GM18508 (cell line): Measurements from ENCODE around the gene UCK1.
"Not testable (repeated sequence)": the region's sequence is repeated elsewhere in the genome, so short reads cannot be mapped to it uniquely, and the experiment has no call there.

Experiments used
- ATAC-seq: cut with Tn5 transposase; IDR thresholded peaks from one replicate; pipeline ENCODE4 v1.9.1; 2021; ENCODE audit warnings: moderate number of reproducible peaks; ENCODE audit not compliant: insufficient read depth, unreplicated experiment

Gene UCK1

DNA sequence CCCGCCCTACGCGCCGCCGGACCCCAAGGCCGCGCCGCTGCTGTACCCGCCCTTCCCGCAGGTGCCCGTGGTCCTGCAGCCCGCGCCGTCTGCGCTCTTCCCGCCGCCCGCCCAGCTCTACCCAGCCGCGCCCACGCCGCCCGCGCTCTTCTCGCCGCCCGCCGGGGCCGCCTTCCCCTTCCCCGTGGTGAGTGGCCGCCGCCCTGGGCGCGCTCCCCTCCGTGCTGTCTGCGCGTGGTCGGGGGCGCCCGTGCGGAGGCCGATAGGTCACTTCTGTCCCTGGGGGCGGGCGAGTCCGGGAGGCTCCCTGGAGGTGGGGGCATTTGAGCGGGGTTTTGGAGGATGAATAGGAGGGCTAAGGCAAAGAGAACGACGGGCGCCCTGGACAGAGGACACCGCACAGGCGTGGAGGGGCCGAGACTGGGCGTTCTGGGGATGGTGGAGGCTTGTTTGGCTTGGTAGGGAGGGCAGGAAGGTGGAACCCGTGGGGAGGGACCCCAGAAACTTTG lies 23.8 kb upstream of the UCK1 start:
- ATAC-seq, result no peak

DNA sequence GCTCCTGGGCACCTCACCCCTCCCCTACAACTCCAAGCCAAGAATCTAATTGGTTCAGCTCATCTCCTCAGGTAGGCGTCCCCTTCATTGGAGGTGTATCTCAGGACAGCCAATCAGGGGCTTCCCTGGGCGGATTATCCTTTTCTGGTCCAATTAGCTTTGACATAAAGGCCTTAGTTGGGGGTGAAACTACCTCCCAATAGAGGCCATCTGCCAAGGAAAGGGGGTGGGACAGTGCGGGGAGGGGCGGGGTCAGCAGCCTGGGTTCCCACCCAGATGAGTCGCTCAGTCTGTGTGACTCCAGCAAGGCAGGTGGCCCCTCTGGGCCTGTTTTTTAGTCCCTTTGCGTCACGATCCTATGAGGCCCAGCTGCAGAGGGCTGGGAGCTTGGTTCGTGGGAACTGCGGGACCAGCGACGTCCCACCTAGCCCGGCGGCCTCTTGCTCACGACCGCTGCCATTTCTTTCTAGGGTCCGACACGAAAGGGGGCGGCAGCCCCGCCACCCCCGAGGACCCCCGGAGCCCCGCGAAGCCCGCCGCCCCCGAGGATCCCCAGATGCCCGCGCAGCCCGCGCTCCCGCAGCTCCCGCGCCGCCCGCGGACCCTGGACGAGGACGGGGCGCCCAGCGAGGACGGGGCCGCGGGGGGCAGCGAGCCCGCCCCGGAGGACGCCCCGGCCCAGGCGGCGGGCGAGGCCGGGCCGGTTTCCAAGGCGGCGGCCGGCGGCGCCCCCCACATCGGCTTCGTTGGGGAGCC lies 23.2 kb upstream of the UCK1 start:
- ATAC-seq, result no peak

DNA sequence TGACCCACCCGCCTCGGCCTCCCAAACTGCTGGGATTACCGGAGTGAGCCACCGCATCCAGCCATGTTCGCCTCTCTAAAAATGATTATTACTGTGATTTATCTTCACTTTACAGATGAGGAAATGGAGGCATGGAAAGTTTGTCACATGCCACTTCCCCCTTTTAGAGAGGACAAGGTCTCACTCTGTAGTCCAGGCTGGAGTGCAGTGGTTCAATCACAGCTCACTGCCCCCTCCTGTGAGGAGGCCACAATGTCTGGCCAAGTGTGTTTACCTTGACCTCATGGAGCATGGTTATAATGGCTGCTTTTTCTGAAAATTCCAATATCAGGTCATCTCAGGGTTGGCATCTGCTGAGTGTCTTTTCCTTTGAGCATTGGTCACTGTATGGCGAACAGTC lies 21.0 kb upstream of the UCK1 start:
- no peak for ATAC-seq

DNA sequence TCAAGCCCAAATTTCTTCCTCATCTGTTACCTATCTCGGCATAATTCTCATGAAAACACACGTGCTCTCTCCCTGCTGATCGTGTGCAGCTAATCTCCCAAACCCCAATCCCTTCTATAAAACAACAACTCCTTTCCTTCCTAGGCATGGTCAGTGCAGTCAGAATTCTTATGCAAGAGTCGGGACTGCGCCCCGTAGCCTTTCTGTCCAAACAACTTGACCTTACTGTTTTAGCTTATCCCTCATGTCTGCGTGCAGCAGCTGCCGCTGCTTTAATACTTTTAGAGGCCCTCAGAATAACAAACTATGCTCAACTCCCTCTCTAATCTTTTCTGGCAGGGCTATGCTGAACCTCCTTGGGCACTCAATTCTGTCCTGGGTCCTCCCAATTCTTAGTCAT lies 19.4 kb upstream of the UCK1 start:
- not testable (repeated sequence) for ATAC-seq

DNA sequence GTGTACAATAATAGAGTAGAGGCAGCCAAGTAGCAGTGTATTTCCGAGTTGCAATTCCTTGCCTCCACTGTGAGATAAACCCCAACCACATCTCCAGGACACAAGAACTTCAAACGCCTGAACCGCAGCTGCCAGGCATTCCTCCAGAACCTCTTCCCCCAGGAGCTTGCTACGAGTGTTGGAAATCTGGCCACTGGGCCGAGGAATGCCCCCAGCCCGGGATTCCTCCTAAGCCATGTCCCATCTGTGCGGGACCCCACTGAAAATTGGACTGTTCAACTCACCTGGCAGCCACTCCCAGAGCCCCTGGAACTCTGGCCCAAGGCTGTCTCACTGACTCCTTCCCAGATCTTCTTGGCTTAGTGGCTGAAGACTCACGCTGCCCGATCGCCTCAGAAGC lies 18.1 kb upstream of the UCK1 start:
- not testable (repeated sequence) for ATAC-seq

DNA sequence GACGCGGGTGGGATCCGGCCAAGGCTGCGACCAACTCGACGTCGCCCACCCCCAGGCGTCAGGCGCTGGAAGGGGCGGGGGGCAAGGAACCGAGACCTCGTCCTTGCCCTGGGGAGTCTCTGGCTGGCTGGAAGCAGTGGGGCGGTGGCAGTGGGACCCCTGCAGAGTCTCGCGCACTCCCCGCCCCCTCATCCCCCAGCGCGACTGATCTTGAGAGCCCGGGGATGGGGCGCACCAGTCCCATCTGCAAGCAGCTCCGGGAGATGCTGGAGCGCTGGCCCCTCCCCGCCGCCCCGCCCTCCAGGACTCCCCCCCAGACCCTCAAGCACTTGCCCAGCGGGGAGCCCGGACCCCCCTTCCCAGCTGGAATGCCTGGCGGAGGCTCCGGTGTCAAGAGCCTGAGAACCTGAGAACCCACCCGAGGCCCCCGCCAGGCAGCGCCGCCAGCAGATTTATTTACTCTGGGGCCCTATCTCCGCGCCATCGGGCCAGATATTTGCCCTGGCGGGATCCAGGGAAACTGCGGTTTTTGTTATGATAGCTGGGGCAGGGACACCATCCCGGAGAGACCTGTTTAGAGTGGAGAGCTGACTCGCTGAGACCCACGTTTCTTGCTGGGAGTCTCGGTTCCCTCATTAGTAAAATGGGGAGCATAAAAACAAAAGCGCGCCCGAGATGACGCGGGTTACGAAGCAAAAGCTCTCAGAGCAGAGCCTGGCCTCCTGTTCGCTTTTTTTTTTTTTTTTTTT lies 15.4 kb upstream of the UCK1 start:
- ATAC-seq, result no peak

DNA sequence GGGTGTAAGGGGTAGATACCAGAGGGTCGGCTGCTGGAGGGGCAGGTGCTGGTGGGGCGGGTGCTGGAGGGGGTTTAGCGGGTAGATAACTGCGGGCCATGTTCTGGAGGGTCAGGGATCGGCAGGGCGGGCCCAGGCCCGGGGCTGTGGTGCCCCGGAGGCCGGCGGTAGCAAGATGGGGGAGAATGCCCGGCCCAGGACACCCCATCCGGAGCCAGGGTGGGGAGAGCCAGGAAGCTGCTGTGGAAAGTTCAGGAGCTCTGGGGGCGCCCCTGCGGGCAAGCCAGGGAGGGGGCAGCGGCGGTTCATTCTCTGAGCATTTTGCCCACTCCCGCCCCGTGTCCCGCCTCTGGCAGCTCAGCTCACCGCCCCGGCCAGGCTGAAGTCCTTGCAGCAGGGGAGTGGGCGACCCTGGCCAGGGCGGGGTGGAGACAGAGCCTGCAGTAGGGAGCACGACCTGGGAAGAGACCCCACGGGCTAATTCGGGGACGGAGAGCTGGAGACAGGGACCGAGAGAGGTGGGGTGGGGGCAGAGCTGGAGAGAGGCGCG lies 14.8 kb upstream of the UCK1 start:
- ATAC-seq, result no peak

DNA sequence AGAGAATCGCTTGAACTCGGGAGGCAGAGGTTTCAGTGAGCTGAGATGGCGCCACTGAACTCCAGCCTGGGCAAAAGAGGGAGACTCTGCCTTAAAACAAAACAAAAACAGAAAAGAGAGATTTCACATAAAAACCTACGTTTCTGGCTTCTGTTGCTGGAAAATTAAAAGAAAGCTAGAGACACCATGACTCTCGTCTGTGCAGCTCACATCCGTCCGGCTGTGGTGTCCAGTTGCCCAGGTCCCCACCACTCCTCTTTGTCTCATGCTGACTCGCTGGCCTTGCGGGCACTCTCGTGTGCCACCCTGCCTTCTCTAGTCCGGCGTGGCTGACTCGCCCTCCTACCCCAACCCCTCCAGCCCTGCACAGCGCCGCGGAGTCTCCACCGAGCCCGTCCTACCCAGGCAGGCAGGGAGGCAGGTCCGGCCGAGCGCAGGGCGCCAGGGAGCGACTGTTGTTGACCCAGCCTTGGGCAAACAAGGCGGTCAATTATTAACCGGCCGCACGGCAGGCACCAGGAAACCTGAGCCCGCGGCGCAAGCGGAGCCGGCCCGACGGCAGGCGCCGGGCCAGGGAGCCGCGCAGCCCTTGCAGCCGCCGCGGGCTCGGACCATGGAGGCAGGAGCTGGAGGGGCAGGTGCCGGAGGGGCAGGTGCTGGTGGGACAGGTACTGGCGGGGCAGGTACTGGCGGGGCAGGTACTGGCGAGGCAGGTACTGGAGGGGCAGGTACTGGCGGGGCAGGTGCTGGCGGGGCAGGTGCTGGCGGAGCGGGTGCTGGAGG lies 14.1 kb upstream of the UCK1 start, which contains the start of gene PRRT1B:
TSS of gene PRRT1B (plus strand) at position 521 of the 783 bp plus-strand sequence. CDS start at position 614, 93 bp downstream.
- ATAC-seq, result no peak

DNA sequence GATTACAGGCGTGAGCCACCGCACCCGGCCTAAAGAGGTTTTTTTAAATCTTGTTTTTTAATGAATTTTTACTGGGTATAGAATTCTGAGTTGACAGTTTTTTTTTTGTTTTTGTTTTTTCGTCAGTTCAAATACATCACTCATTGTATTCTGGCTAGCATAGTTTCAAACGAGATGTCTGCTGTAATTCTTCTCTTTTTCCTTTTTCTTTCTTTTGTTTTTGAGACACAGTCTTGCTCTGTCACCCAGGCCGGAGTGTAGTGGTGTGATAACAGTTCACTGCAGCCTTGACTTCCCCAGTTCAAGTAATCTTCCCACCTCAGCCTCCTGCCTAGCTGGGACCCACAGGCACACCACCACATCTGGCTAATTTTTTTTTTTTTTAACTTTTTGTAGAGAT lies 12.1 kb upstream of the UCK1 start:
- no peak for ATAC-seq

DNA sequence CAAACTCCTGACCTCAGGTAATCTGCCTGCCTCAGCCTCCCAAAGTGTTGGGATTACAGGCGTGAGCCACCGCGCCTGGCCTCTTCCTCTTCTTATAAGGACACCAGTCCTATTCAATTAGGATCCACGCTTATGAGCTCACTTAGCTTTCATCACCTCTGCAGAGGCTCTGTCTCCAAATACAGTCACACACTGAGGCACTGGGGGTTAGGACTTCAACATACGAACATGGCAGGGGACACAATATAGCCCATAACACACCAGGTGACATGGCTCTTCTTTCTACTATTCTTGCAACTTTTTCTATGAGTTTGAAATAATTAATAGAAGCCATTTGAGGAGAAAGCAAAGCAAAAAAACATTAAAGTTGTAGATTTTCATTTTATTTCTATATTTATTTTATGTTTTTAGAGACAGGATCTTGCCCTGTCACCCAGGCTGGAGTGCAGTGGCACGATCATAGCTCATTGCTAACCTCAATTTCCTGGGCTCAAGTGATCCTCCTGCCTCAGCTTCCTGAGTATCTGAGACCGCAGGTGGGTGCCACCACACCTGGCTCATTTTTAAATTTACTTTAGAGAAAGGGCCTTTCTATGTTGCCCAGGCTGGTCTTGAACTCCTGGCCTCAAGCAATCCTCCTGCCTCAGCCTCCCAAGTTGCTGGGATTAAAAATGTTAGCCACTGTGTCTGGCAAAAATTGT lies 8.3 kb upstream of the UCK1 start:
- no peak for ATAC-seq

DNA sequence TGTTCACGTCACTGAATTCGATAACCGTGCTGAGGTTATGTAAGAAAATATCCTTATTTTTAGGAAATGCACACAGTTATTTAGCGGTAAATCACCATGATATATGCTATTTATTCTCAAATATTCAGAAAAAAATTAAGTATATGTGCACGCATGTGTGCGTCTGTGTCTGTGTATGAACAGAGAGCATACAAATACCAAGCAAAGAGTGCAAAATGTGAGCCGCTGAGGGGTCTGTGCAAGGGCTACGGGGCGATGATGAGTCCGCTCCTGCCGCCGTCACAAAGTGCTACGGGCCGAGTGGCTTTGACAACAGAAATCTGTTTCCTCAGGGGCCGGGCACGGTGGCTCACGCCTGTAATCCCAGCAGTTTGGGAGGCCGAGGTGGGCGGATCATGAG lies 6.9 kb upstream of the UCK1 start:
- ATAC-seq, result no peak

DNA sequence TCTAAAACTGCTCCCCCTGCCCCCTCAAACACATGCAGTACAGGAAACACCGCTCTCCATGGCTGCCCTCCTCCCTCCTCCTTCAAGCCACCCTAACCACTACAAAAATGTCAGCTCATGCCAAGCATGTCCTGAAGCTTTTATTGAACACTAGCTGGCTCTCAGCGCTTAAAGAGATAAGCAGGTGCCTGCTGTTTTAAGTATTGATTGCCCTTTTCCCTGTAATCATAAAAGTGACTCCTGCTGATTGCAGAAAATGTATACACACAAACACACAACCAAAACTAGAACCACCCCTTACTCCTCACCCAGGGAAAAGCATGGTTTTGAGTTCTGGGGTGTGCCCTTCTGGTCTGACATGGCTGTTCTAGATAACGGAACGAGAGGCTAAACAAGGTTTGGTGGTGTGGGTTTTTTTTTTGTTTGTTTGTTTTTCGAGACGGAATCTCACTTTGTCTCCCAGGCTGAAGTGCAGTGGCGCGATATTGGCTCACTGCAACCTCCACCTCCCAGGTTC lies 3.7 kb upstream of the UCK1 start:
- ATAC-seq, result no peak

DNA sequence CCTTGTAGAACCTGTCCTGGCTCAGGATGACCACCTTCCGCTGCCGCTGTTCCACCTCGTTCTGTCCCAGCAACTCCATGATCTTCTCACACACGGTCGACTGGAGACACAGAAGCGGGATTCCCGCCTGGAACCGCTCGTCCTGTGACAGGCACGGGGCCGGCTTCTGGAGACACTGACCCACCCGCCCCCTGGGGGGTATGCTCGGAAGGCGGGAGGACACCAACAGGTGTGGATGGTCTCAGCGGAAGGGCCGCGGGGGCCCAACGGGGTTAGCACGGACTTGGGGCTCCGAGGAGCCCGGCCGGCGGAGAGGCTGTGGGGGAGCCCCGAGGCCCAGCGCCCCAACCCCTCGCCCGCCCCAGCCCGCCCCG lies 530 bp downstream of the UCK1 start:
- no peak for ATAC-seq

DNA sequence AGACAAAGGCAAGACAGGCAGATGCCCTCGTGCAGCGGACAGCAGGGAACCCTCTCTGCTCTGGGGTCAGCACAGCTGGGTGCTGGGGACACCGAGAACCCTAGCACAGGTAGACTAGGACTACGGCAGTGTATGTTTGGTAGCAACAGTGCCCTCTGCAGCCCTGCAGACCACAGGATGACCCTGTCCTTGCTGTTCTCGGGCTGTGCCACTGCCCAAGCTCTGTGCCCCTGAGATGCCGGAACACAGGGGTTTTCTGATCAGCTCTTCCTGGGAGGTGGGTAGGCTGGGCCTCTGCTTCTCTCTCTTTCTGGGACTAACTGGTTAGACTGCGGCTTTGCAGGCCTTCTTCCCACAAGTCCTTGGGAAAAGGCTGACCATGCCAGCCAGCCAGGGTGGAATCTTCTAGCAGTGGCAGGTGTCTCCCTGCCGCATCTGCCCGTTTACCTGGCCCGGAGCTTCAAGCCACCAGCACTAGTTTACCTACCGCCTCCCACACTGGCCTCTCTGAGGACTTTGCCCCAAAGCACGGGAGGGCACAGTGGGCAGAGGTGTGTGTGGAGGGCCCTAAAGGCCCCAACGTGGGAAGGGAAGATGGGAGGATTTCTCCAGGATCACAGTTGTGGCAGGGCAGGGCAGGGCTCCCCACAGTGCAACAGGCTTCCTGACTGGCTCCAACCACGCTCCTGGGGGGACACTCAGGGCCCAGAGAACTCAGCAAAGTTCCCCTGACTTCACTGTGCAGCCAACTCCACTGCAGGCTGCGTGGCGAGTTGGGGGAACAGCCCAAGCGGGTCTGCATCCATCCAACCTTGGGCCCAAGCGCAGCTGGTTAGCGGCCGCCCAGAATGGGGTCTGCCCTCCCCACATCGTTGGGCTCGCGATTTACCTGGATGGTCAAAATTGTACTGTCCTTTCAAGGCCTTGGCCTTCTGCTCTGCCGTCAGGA lies 1.2 kb downstream of the UCK1 start:
- ATAC-seq, result no peak

DNA sequence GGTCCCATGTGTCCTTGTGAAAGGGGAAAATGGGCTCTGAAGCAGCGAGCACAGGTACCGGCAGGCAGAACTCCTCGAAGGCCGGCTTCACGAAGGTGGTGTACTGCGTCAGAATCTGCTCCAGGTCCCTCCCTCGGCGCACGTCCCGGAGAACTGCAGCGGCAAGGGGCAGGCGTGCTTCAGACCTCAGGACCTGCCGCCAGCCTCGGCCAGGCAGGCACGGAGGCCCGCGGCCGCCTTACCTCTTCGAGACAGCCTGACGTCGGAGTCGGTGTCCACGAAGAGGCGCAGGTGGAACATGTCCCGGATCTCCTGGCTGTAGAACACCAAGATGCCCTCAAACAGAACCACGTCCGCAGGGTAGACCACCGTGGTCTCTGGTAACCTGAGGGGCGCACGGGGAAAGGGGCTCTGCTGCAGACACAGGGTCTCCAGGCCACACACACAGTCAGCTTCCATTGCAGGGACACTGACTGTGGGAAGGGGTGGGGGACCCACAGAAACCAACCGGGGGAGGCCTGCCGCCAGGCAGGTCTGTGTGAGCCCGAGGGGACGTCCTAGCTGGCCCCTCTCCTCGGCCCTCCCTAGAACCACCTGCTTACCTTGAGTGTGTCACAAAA lies 2.1 kb downstream of the UCK1 start:
- ATAC-seq, result no peak

DNA sequence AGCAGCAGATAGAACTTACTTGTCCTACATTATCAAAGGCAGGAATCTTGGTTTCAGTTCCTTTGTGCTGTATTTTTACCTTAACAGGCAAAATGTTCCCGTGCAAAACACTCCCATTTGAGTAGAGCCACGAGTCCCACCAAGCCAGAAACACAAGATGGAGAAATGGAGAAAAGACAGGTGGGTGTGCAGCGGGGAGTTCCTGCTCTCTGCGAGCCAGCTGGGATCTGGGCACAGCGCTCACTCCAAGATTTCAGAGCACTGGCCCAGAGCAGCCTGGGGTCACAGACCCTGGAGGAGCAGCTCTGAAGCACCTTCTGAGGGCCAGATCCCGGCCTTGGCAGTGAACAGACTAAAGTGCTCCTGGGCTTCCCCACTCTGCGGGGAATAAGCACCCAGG lies 2.9 kb downstream of the UCK1 start:
- ATAC-seq, result no peak

DNA sequence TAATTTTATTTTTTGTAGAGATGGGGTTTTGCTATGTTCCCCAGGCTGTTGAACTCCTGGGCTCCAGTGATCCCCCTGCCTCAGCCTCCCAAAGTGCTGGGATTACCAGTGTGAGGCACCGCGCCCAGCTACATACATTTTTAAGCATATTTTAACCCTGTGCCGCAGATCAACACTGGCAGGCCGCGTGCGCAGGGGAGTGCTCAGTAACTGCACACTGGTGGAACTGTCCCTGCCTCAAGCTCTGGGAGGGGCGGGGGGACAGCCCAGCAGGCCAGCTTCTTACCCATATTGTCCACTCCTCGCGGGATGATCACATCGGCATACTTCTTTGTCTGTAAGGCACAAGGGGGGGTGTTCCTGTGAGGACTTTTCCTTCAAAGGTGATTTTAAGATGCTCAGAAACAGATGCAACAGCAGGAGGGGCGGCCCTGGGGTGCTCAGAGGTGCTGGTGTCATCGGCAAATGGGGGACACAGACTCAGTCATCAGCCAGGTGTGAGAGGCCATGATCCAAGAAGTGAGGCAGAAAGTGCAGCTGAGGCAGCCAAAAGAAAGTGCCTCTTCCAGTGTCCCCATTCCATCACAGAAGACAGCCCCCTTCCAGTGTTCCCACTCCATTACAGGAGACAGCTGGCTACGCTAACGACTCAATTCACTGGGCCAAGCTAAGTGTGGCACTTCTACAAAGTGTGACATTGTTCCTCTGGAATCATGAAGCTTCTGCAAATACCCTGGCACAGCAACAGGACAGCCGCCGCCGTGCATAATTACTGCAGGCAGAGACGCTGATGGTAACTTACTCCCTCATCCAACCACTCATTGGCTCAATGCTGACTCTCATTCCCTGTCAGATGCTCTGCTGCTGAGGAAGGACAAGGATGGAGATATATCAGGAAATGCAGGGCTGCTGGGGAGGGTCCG lies 5.2 kb downstream of the UCK1 start:
- no peak for ATAC-seq
